Stimulated activated CD8-positive, alpha-beta memory T cell treated with anti-CD3 and anti-CD28 coated beads, Interleukin-12 subunit alpha, Interleukin-12 subunit beta, amount 100 ng/mL, for 1 hour (primary cell): ENCODE results near the gene BABAM1.

Experiments
- DNase-seq: peaks from one replicate; pipeline ENCODE4 v3.0.0-alpha.2; 2020; ENCODE audit warnings: low read depth

Gene BABAM1

GRCh38 chr19:17324357-17325114 is 57.3 kb downstream of the BABAM1 start:
- DNase-seq = no peak

- no peak for DNase-seq
Measured at GRCh38 chr19:17325133-17325532, 57.9 kb downstream of the BABAM1 start.

- DNase-seq = no peak
Measured at GRCh38 chr19:17325881-17326594, 58.8 kb downstream of the BABAM1 start.

- DNase-seq = no peak
Measured at GRCh38 chr19:17326595-17326966, 59.3 kb downstream of the BABAM1 start.

GRCh38 chr19:17327068-17327653 is 59.9 kb downstream of the BABAM1 start:
- no peak for DNase-seq

GRCh38 chr19:17327654-17328516 is 60.6 kb downstream of the BABAM1 start:
- no peak for DNase-seq
